Panc1 (cell line): Measurements from ENCODE around the gene HNRNPA1. TPM values are rescaled to one million over a fixed set of nuclear protein-coding genes. Genes with fewer than 3 reads are reported as not detected.
A peak's percentile ranks its signal among the peaks of the same experiment; 100 is the strongest.

Experiments
- ATAC-seq: fragments of 200-7000 bp; cut with Tn5 transposase; 2 replicates; pipeline ENCODE4 v1.9.1; 2020; ENCODE audit warnings: mild to moderate bottlenecking, moderate library complexity
- BruUV-seq: library from RNA; stranded (reverse); fragments of 400-500 nt; replicated peaks from 2 replicates; lab custom pipeline; 2021; lab: Mats Ljungman, UMichigan
- CTCF ChIA-PET: fragments of 300-600 bp; sonication (Branson Sonifier 250); formaldehyde crosslinking; loops from one replicate; lab custom pipeline; 2022; ENCODE audit warnings: antibody characterized with exemption; lab: Charles Lee
- POLR2A ChIA-PET: fragments of 300-600 bp; sonication (Branson Sonifier 250); formaldehyde crosslinking; loops from one replicate; lab custom pipeline; 2022; ENCODE audit warnings: antibody characterized with exemption; lab: Charles Lee
- DNase-seq: peaks from one replicate; pipeline ENCODE4 v3.0.0-alpha.2; 2010; ENCODE audit warnings: low read depth, low spot score
- H3K27ac ChIP-seq: 2 replicates; pipeline ENCODE4 v1.5.1; 2011; ENCODE audit warnings: mild to moderate bottlenecking, low read length, inconsistent platforms
- H3K27me3 ChIP-seq: fragments of 200-500 bp; sonication (Bioruptor generic); 2 replicates; pipeline ENCODE4 v1.6.0; 2014; ENCODE audit warnings: low read length, inconsistent platforms; ENCODE audit not compliant: control insufficient read depth, insufficient read depth
- H3K36me3 ChIP-seq: fragments of 200-500 bp; sonication (Bioruptor generic); 2 replicates; pipeline ENCODE4 v1.5.1; 2014; ENCODE audit warnings: inconsistent platforms, mild to moderate bottlenecking, low read length, moderate library complexity; ENCODE audit not compliant: control insufficient read depth, insufficient read depth
- H3K4me1 ChIP-seq: 2 replicates; pipeline ENCODE4 v1.5.1; 2011; ENCODE audit warnings: inconsistent platforms, mild to moderate bottlenecking, low read length, moderate library complexity; ENCODE audit not compliant: control insufficient read depth, insufficient read depth
- H3K4me3 ChIP-seq, 2 experiments: 2 replicates each; pipeline ENCODE4 v1.5.1; 2011 to 2012; ENCODE audit warnings: low read depth in 2 of 2, low read length in 2 of 2, mild to moderate bottlenecking in 2 of 2, inconsistent platforms in 1 of 2, moderate library complexity in 1 of 2
- H3K9me3 ChIP-seq: fragments of 200-500 bp; sonication (Bioruptor generic); 2 replicates; pipeline ENCODE4 v1.5.1; 2014; ENCODE audit warnings: low read depth, mild to moderate bottlenecking, inconsistent platforms, low read length, moderate library complexity; ENCODE audit not compliant: control insufficient read depth, insufficient read depth
- POLR2AphosphoS5 ChIP-seq: IDR thresholded peaks from 2 replicates; pipeline ENCODE4 v1.6.1; 2012; ENCODE audit warnings: mild to moderate bottlenecking, low read depth, low read length, moderate library complexity
- REST ChIP-seq, 2 experiments: IDR thresholded peaks; 2 replicates each; pipeline ENCODE4 v1.6.1; 2011 to 2012; ENCODE audit warnings: low read depth in 2 of 2, control low read depth in 1 of 2, low read length in 1 of 2, mild to moderate bottlenecking in 1 of 2, moderate library complexity in 1 of 2; ENCODE audit not compliant: insufficient read depth in 1 of 2
- SIN3A ChIP-seq: IDR thresholded peaks from 2 replicates; pipeline ENCODE4 v1.6.1; 2012; ENCODE audit warnings: low read depth, mild to moderate bottlenecking, low read length, moderate library complexity, borderline replicate concordance; ENCODE audit not compliant: insufficient read depth
- TCF7L2 ChIP-seq: IDR thresholded peaks from 2 replicates; pipeline ENCODE4 v1.6.1; 2011; ENCODE audit warnings: mild to moderate bottlenecking, low read depth, low read length, inconsistent platforms
- in situ Hi-C: cut with HindIII; loops from 2 replicates; pipeline ENCODE4 v1.10.0; 2016; ENCODE audit warnings: low sequenced_read_pairs, low pct_unique_long_range_greater_than_20kb
- intact Hi-C: fragments of 100-400 bp; cut with micrococcal nuclease; formaldehyde crosslinking; loops from one replicate; pipeline ENCODE4 v1.10.0; 2022; ENCODE audit not compliant: unreplicated experiment
- total RNA-seq: library from RNA; stranded (reverse); gene quantifications from one replicate; pipeline ENCODE4 v1.2.1, GENCODE V29; 2021; ENCODE audit not compliant: unreplicated experiment
- TF ChIP-seq, protein P1 (sequence below): fragments of 450-650 bp; IDR thresholded peaks from 2 replicates; pipeline ENCODE4 v1.5.1; 2017; ENCODE audit warnings: mild to moderate bottlenecking

HNRNPA1 gene
- total RNA-seq, 1 experiment from 2014 or later, result 689 TPM

- POLR2A ChIA-PET, result interaction anchor here (0.6 to 0.7 kb wide), 2 partner anchors 15 to 98 kb away, joined by 3 to 5 read pairs; partner anchors contain the start of gene HNRNPA1
- no peaks in the 10 kb centered on the region for H3K9me3 ChIP-seq
- no TSS peak for BruUV-seq
- in situ Hi-C loops, result no loop called here
- H3K4me1 ChIP-seq, result peaks cover 28% of the 10 kb centered on the region
- DNase-seq, result no peak
- no peaks in the 10 kb centered on the region for H3K36me3 ChIP-seq
- H3K27ac ChIP-seq, result peak overlapping the region; percentile 49
- H3K27me3 ChIP-seq, result no peaks in the 10 kb centered on the region
- CTCF ChIA-PET, result no interaction called here
- no peak for ATAC-seq
- intact Hi-C loops, result no loop called here
- H3K4me3 ChIP-seq, result no peak overlapping the region
- TF ChIP-seq, protein P1, sequence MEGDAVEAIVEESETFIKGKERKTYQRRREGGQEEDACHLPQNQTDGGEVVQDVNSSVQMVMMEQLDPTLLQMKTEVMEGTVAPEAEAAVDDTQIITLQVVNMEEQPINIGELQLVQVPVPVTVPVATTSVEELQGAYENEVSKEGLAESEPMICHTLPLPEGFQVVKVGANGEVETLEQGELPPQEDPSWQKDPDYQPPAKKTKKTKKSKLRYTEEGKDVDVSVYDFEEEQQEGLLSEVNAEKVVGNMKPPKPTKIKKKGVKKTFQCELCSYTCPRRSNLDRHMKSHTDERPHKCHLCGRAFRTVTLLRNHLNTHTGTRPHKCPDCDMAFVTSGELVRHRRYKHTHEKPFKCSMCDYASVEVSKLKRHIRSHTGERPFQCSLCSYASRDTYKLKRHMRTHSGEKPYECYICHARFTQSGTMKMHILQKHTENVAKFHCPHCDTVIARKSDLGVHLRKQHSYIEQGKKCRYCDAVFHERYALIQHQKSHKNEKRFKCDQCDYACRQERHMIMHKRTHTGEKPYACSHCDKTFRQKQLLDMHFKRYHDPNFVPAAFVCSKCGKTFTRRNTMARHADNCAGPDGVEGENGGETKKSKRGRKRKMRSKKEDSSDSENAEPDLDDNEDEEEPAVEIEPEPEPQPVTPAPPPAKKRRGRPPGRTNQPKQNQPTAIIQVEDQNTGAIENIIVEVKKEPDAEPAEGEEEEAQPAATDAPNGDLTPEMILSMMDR, result no peak
- TF ChIP-seq TCF7L2 (no peak), POLR2AphosphoS5 (no peak), SIN3A (no peak), REST (IDR thresholded peaks at IDR 0.05; ENCODE audit: insufficient read depth in 1 of 2, low read depth in 2 of 2, low read length in 1 of 2) (no peak)
Observed at GRCh38 chr12:54265364-54265812, 15.1 kb upstream of the HNRNPA1 start.

DNA sequence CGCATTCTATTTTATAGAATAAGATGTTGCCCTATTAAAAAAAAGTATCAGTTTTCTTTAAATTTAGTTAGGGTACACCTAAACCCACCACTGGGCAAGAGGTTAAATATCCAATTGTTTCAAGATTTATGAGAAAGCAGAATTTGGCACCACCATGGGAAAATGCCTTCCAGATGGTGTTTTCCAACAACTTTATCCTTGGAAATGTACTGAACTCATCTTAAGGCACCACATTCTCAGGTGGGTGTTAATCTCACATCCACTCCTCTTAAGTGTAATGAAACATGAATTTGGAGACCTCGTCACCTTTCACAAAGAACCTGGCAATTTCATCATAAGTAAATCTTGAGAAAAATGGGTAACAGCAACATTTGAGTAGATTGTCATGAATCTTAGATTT, 13.7 kb upstream of the HNRNPA1 start:
- POLR2A ChIA-PET, result no interaction called here
- in situ Hi-C loops (no loop called here), intact Hi-C loops (no loop called here)
- no peaks in the 10 kb centered on the region for H3K27me3 ChIP-seq
- no TSS peak for BruUV-seq
- H3K36me3 ChIP-seq, result peaks cover 2% of the 10 kb centered on the region; the same call in 1 of the 2 replicates
- no peaks in the 10 kb centered on the region for H3K9me3 ChIP-seq
- TF ChIP-seq, protein P1, result no peak
- TF ChIP-seq SIN3A (no peak), POLR2AphosphoS5 (no peak), TCF7L2 (no peak), REST (IDR thresholded peaks at IDR 0.05; ENCODE audit: insufficient read depth in 1 of 2, low read depth in 2 of 2, low read length in 1 of 2) (no peak)
- DNase-seq (no peak), ATAC-seq (no peak)
- peak overlapping the region; percentile 35; the same call in 1 of the 2 replicates for H3K27ac ChIP-seq
- CTCF ChIA-PET, result no interaction called here
- no peak overlapping the region for H3K4me3 ChIP-seq
- peaks cover 20% of the 10 kb centered on the region for H3K4me1 ChIP-seq
